HepG2 (cell line): ENCODE results near the gene PKD1L1. TPM values are rescaled to one million over a fixed set of nuclear protein-coding genes. Genes with fewer than 3 reads are reported as not detected.

Experiments
- ATAC-seq: fragments of 200-7000 bp; cut with Tn5 transposase; 3 replicates; pipeline ENCODE4 v1.9.1; 2020; ENCODE audit warnings: mild to moderate bottlenecking, moderate library complexity
- BruUV-seq: library from RNA; stranded (reverse); fragments of 400-500 nt; replicated peaks from 2 replicates; lab custom pipeline; 2021; lab: Mats Ljungman, UMichigan
- CTCF ChIA-PET: fragments of 300-600 bp; formaldehyde crosslinking; extraction: SDS; loops from one replicate; lab custom pipeline; 2021; ENCODE audit warnings: low total read pairs, inconsistent platforms, low intra/inter-chr PET ratio; lab: Yijun Ruan, JAX
- POLR2A ChIA-PET: fragments of 350-600 bp; sonication (Branson Sonifier 250); formaldehyde crosslinking; loops from one replicate; lab custom pipeline; 2020; ENCODE audit warnings: antibody characterized with exemption, inconsistent platforms; lab: Yijun Ruan, JAX
- DNase-seq: peaks from one replicate; pipeline ENCODE4 v3.0.0-alpha.2; 2015; ENCODE audit warnings: low spot score
- FAIRE-seq: peaks from 3 replicates; lab custom pipeline; 2011; peaks lifted over from hg19 to GRCh38; lab: Jason Lieb, UNC
- H2AFZ ChIP-seq: one replicate; pipeline ENCODE4 v1.6.1; 2011; ENCODE audit warnings: low read length, inconsistent platforms
- H3K27ac ChIP-seq: fragments of 300-600 bp; 3 replicates; pipeline ENCODE4 v1.8.0; 2011; ENCODE audit warnings: mixed run types, mild to moderate bottlenecking, mixed read lengths, low read length, inconsistent platforms; ENCODE audit not compliant: insufficient read depth; ENCODE audit errors: extremely low read length
- H3K27me3 ChIP-seq, 2 experiments: fragments of 200-600 bp in 1 of 2; 2 replicates in 1 of 2; 3 replicates in 1 of 2; pipeline versions ENCODE4 v1.6.0 to v1.8.0; 2011; ENCODE audit warnings: low read length in 2 of 2, mild to moderate bottlenecking in 2 of 2, moderate library complexity in 2 of 2, inconsistent platforms in 1 of 2; ENCODE audit not compliant: insufficient read depth in 2 of 2, control insufficient read depth in 1 of 2
- H3K36me3 ChIP-seq, 2 experiments: fragments of 200-600 bp in 1 of 2; replicated peaks in 1 of 2; 2 replicates in 1 of 2; 3 replicates in 1 of 2; pipeline versions ENCODE4 v1.5.1 to v1.8.0; 2011; ENCODE audit warnings: low read length in 2 of 2, inconsistent platforms in 1 of 2; ENCODE audit not compliant: insufficient read depth in 2 of 2, control insufficient read depth in 1 of 2
- H3K4me1 ChIP-seq: 2 replicates; pipeline ENCODE4 v1.5.1; 2012; ENCODE audit warnings: low read length, inconsistent platforms; ENCODE audit not compliant: insufficient read depth
- H3K4me2 ChIP-seq: 2 replicates; pipeline ENCODE4 v1.6.0; 2011; ENCODE audit warnings: low read depth, low read length, inconsistent platforms
- H3K4me3 ChIP-seq, 3 experiments: fragments of 200-600 bp in 1 of 3; sonication (generic), shearing (Covaris generic) in 1 of 3; replicated peaks in 1 of 3; 2 replicates each; pipeline ENCODE4 v1.5.1; 2011 to 2016; ENCODE audit warnings: low read length in 3 of 3, inconsistent platforms in 2 of 3, low read depth in 2 of 3, mild to moderate bottlenecking in 2 of 3, control low read depth in 1 of 3, mixed read lengths in 1 of 3; ENCODE audit not compliant: insufficient read depth in 1 of 3
- H3K79me2 ChIP-seq: one replicate; pipeline ENCODE4 v1.6.1; 2011; ENCODE audit warnings: low read length, inconsistent platforms; ENCODE audit not compliant: insufficient read depth
- H3K9ac ChIP-seq: 2 replicates; pipeline ENCODE4 v1.6.0; 2011; ENCODE audit warnings: mild to moderate bottlenecking, low read depth, low read length, inconsistent platforms; ENCODE audit not compliant: insufficient read depth
- H3K9me3 ChIP-seq: 2 replicates; pipeline ENCODE4 v1.5.1; 2012; ENCODE audit warnings: mild to moderate bottlenecking, low read length
- H4K20me1 ChIP-seq: 2 replicates; pipeline ENCODE4 v1.6.0; 2011; ENCODE audit warnings: inconsistent platforms, mild to moderate bottlenecking, low read length, moderate library complexity; ENCODE audit not compliant: insufficient read depth
- ATF7-NPFF ChIP-seq: sonication (generic); formaldehyde crosslinking; IDR thresholded peaks from 2 replicates; pipeline ENCODE4 v1.8.1; 2023; ENCODE audit warnings: mild to moderate bottlenecking, low read depth, missing genetic modification reagents, moderate library complexity
- FOXJ3 ChIP-seq: sonication (generic); formaldehyde crosslinking; IDR thresholded peaks from 2 replicates; pipeline ENCODE4 v1.4.0; 2020; ENCODE audit warnings: missing genetic modification reagents, mild to moderate bottlenecking, borderline replicate concordance
- NFYC ChIP-seq: IDR thresholded peaks from 2 replicates; pipeline ENCODE4 v1.6.1; 2016; ENCODE audit warnings: missing genetic modification reagents, missing compliant biosample characterization
- NPAS2 ChIP-seq: sonication (generic); formaldehyde crosslinking; IDR thresholded peaks from 2 replicates; pipeline ENCODE4 v1.8.0; 2022; ENCODE audit warnings: mild to moderate bottlenecking, missing genetic modification reagents, borderline replicate concordance
- ZNF24 ChIP-seq: fragments of 450-650 bp; IDR thresholded peaks from 2 replicates; pipeline ENCODE4 v1.6.1; 2017; ENCODE audit warnings: antibody characterized with exemption, mild to moderate bottlenecking
- ZNF556 ChIP-seq: sonication (generic); formaldehyde crosslinking; IDR thresholded peaks from 2 replicates; pipeline ENCODE4 v1.4.0; 2020; ENCODE audit warnings: mild to moderate bottlenecking, missing genetic modification reagents, borderline replicate concordance
- ZNF713 ChIP-seq: sonication (generic); formaldehyde crosslinking; IDR thresholded peaks from 2 replicates; pipeline ENCODE4 v1.4.0; 2020; ENCODE audit warnings: mild to moderate bottlenecking, missing genetic modification reagents
- WGBS: methylation state at CpG from one replicate; pipeline ENCODE4 v1.1.6; 2017; ENCODE audit warnings: low lambda C conversion rate; 5-methylcytosine and 5-hydroxymethylcytosine counted together
- in situ Hi-C: cut with HindIII; loops from 2 replicates; pipeline ENCODE4 v1.10.0; 2017; ENCODE audit warnings: low pct_unique_long_range_greater_than_20kb; ENCODE audit not compliant: extremely low pct_ligation_motif_present
- intact Hi-C: fragments of 100-400 bp; cut with micrococcal nuclease; formaldehyde crosslinking; loops from one replicate; pipeline ENCODE4 v1.10.0; 2022; ENCODE audit not compliant: unreplicated experiment
- polyA plus RNA-seq, 8 experiments: library from polyadenylated mRNA; depleted of rRNA in 3 of 8; stranded (reverse) in 7 of 8; unstranded in 1 of 8; fragments of >200 nt; fragmentation: Illumina TruSeq in 4 of 8; extraction: Trizol in 4 of 8; gene quantifications; 2 replicates each; pipeline versions ENCODE4 v1.2.1 to v1.2.3, GENCODE V29; 2011 to 2016; ENCODE audit warnings: low read depth in 4 of 8, missing spikeins in 1 of 8, mixed read lengths in 1 of 8; ENCODE audit not compliant: insufficient read depth in 1 of 8
- total RNA-seq, 5 experiments: library from RNA; depleted of rRNA; stranded (reverse); fragments of >200 nt; fragmentation: Illumina TruSeq; extraction: Trizol; gene quantifications; 2 replicates each; pipeline ENCODE4 v1.2.3, GENCODE V29; 2016; ENCODE audit warnings: low read depth in 1 of 5
- TF ChIP-seq, protein P1 (sequence below): sonication (generic); formaldehyde crosslinking; IDR thresholded peaks from 2 replicates; pipeline ENCODE4 v1.4.0; 2020; ENCODE audit warnings: missing genetic modification reagents, borderline replicate concordance
- TF ChIP-seq, protein P2 (sequence below): sonication (generic); formaldehyde crosslinking; IDR thresholded peaks from 2 replicates; pipeline ENCODE4 v1.4.0; 2020; ENCODE audit warnings: low read depth, missing genetic modification reagents

Gene PKD1L1
- total and polyA plus RNA-seq, 2 of the 13 experiments (the other 11 are each of a cell fraction or from before 2014, with no cell fraction given): 0.01 TPM; not detected in 1

- TF ChIP-seq, protein P1, sequence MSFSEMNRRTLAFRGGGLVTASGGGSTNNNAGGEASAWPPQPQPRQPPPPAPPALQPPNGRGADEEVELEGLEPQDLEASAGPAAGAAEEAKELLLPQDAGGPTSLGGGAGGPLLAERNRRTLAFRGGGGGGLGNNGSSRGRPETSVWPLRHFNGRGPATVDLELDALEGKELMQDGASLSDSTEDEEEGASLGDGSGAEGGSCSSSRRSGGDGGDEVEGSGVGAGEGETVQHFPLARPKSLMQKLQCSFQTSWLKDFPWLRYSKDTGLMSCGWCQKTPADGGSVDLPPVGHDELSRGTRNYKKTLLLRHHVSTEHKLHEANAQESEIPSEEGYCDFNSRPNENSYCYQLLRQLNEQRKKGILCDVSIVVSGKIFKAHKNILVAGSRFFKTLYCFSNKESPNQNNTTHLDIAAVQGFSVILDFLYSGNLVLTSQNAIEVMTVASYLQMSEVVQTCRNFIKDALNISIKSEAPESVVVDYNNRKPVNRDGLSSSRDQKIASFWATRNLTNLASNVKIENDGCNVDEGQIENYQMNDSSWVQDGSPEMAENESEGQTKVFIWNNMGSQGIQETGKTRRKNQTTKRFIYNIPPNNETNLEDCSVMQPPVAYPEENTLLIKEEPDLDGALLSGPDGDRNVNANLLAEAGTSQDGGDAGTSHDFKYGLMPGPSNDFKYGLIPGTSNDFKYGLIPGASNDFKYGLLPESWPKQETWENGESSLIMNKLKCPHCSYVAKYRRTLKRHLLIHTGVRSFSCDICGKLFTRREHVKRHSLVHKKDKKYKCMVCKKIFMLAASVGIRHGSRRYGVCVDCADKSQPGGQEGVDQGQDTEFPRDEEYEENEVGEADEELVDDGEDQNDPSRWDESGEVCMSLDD (CRISPR knock-in tag): no peak
- TF ChIP-seq, protein P2, sequence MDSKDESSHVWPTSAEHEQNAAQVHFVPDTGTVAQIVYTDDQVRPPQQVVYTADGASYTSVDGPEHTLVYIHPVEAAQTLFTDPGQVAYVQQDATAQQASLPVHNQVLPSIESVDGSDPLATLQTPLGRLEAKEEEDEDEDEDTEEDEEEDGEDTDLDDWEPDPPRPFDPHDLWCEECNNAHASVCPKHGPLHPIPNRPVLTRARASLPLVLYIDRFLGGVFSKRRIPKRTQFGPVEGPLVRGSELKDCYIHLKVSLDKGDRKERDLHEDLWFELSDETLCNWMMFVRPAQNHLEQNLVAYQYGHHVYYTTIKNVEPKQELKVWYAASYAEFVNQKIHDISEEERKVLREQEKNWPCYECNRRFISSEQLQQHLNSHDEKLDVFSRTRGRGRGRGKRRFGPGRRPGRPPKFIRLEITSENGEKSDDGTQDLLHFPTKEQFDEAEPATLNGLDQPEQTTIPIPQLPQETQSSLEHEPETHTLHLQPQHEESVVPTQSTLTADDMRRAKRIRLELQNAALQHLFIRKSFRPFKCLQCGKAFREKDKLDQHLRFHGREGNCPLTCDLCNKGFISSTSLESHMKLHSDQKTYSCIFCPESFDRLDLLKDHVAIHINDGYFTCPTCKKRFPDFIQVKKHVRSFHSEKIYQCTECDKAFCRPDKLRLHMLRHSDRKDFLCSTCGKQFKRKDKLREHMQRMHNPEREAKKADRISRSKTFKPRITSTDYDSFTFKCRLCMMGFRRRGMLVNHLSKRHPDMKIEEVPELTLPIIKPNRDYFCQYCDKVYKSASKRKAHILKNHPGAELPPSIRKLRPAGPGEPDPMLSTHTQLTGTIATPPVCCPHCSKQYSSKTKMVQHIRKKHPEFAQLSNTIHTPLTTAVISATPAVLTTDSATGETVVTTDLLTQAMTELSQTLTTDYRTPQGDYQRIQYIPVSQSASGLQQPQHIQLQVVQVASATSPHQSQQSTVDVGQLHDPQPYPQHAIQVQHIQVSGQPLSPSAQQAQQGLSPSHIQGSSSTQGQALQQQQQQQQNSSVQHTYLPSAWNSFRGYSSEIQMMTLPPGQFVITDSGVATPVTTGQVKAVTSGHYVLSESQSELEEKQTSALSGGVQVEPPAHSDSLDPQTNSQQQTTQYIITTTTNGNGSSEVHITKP (CRISPR knock-in tag): no peak
- TF ChIP-seq NFYC (no peak), NPAS2 (CRISPR knock-in tag) (no peak)
These were observed 67.0 kb downstream of the PKD1L1 start (continued) for GRCh38 chr7:47881256-47881655.

- ATAC-seq: no peak
- Histone ChIP-seq H3K4me2 (no peak overlapping the region), H3K36me3 (no peaks in the 10 kb centered on the region), H3K27ac (no peak overlapping the region), H3K4me3 (no peak overlapping the region), H3K79me2 (no peaks in the 10 kb centered on the region), H3K27me3 (peaks cover 1 to 22% of the 10 kb centered on the region in 2 experiments; a peak in 3 of 5 replicates), H3K4me1 (no peaks in the 10 kb centered on the region), H3K9ac (no peak overlapping the region)
- intact Hi-C loops: no loop called here
- no TSS peak for BruUV-seq
- WGBS: 0% methylated on average over 4 of the region's 4 CpGs
- in situ Hi-C loops: no loop called here
- CTCF ChIA-PET: no interaction called here
- TF ChIP-seq ZNF24 (no peak), ATF7-NPFF (CRISPR knock-in tag) (no peak), ZNF556 (CRISPR knock-in tag) (no peak), FOXJ3 (CRISPR knock-in tag) (no peak), ZNF713 (no peak)
- TF ChIP-seq, all 625 proteins: peak for 0
- POLR2A ChIA-PET: no interaction called here
- DNase-seq (no peak), FAIRE-seq (no peak)
- no peaks in the 10 kb centered on the region for H3K9me3 ChIP-seq
- no peaks in the 10 kb centered on the region for H4K20me1 ChIP-seq
- H2AFZ ChIP-seq: no peak overlapping the region
These were observed 69.6 kb downstream of the PKD1L1 start for GRCh38 chr7:47878662-47879061.
